K562 (cell line): ENCODE measurements around the gene TOR1AIP2. TPM values are rescaled to one million over a fixed set of nuclear protein-coding genes. Genes with fewer than 3 reads are reported as not detected.

Experiments used
- CBX3 ChIP-seq, 2 experiments: IDR thresholded peaks; 1 replicate in 1 of 2; 2 replicates in 1 of 2; pipeline ENCODE4 v1.6.1; 2012; ENCODE audit warnings: inconsistent platforms in 2 of 2, low read length in 2 of 2, borderline replicate concordance in 1 of 2, control low read depth in 1 of 2
- CC2D1A ChIP-seq: fragments of 450-650 bp; IDR thresholded peaks from 2 replicates; pipeline ENCODE4 v1.6.1; 2017; ENCODE audit warnings: mild to moderate bottlenecking
- CREBBP ChIP-seq: IDR thresholded peaks from one replicate; pipeline ENCODE4 v1.6.1; 2012; ENCODE audit warnings: low read depth, mild to moderate bottlenecking, control low read depth, inconsistent platforms, low read length
- FIP1L1 ChIP-seq: fragments of 200-400 bp; formaldehyde crosslinking; IDR thresholded peaks from 2 replicates; pipeline ENCODE4 v1.6.1; 2018; ENCODE audit warnings: mild to moderate bottlenecking, low read depth, low read length; ENCODE audit not compliant: poor library complexity, severe bottlenecking
- ILK ChIP-seq: fragments of 450-650 bp; IDR thresholded peaks from 2 replicates; pipeline ENCODE4 v1.6.1; 2016; ENCODE audit warnings: missing genetic modification characterization, low read depth, mild to moderate bottlenecking, missing compliant biosample characterization, moderate library complexity, borderline replicate concordance
- MTF1 ChIP-seq: fragments of 250-450 bp; sonication (Bioruptor Pico); IDR thresholded peaks from 2 replicates; pipeline ENCODE4 v1.9.0; 2021; ENCODE audit warnings: moderate library complexity, mild to moderate bottlenecking, inconsistent platforms, borderline replicate concordance
- RBBP5 ChIP-seq: fragments of 200-600 bp; sonication (generic); IDR thresholded peaks from 2 replicates; pipeline ENCODE4 v1.6.1; 2012; ENCODE audit warnings: borderline replicate concordance, mild to moderate bottlenecking, low read length, control low read depth, inconsistent platforms; ENCODE audit not compliant: insufficient read depth, poor library complexity, severe bottlenecking
- SMARCB1 ChIP-seq: IDR thresholded peaks from 2 replicates; pipeline ENCODE4 v1.6.1; 2011; ENCODE audit warnings: improper control_type of control experiment, low read depth; ENCODE audit not compliant: insufficient read length
- TARDBP ChIP-seq: fragments of 450-650 bp; IDR thresholded peaks from 2 replicates; pipeline ENCODE4 v1.6.1; 2016
- ZNF184 ChIP-seq: sonication (generic); formaldehyde crosslinking; IDR thresholded peaks from 2 replicates; pipeline ENCODE4 v1.5.0; 2020; ENCODE audit warnings: missing genetic modification reagents
- ZNF592 ChIP-seq: fragments of 450-650 bp; IDR thresholded peaks from 2 replicates; pipeline ENCODE4 v1.6.1; 2017; ENCODE audit warnings: antibody characterized with exemption, mild to moderate bottlenecking
- ZNF609 ChIP-seq: sonication (generic); formaldehyde crosslinking; IDR thresholded peaks from 2 replicates; pipeline ENCODE4 v1.8.1; 2023; ENCODE audit warnings: missing genetic modification reagents, mild to moderate bottlenecking, borderline replicate concordance
- ZNF740 ChIP-seq, 3 experiments: fragments of 200-800 bp in 1 of 3; sonication (Bioruptor generic) in 1 of 3; sonication (generic) in 1 of 3; formaldehyde crosslinking in 1 of 3; IDR thresholded peaks; 2 replicates each; pipeline versions ENCODE4 v1.6.1 to v1.8.0; 2016 to 2022; ENCODE audit warnings: mild to moderate bottlenecking in 2 of 3, missing compliant biosample characterization in 2 of 3, missing genetic modification characterization in 2 of 3, missing genetic modification reagents in 1 of 3
- polyA plus RNA-seq, 8 experiments: library from polyadenylated mRNA; depleted of rRNA in 4 of 8; stranded (reverse) in 5 of 8; unstranded in 3 of 8; fragments of >200 nt; fragmentation: Nextera tagmentation in 2 of 8; fragmentation: Illumina TruSeq in 1 of 8; extraction: Ambion mirVana in 2 of 8; extraction: Trizol in 1 of 8; gene quantifications; 2 replicates each; pipeline versions ENCODE4 v1.2.1 to v1.2.3, GENCODE V29; 2011 to 2014; ENCODE audit warnings: inconsistent platforms in 1 of 8, missing spikeins in 1 of 8
- total RNA-seq, 7 experiments: library from RNA; depleted of rRNA in 6 of 7; stranded (reverse); fragments of >200 nt in 6 of 7; fragmentation: Illumina TruSeq in 2 of 7; extraction: Trizol in 2 of 7; gene quantifications; 2 replicates each; pipeline versions ENCODE4 v1.2.1 to v1.2.3, GENCODE V29; 2011 to 2021; ENCODE audit warnings: low replicate concordance in 1 of 7

The TOR1AIP2 gene
- total and polyA plus RNA-seq, 9 of the 15 experiments (the other 6 are each of a cell fraction or from before 2014, with no cell fraction given), result 16.7 to 122 (median 41.4) TPM

- peak in 1 of 2 experiments; percentile 97; a peak in 2 of 3 replicates for TF ChIP-seq CBX3 (IDR thresholded peaks at IDR 0.05; ENCODE audit: borderline replicate concordance in 1 of 2, low read length in 2 of 2)
- 0 out of 2 replicates have a peak, but pooled peaks have one; percentile 49 for TF ChIP-seq ZNF740 (CRISPR knock-in tag; IDR thresholded peaks at IDR 0.05)
- TF ChIP-seq ZNF740 (tag; IDR thresholded peaks at IDR 0.05), result no peak
- TF ChIP-seq ZNF592, result no peak; the same call in 1 of the 2 replicates
- TF ChIP-seq CC2D1A, result peak; percentile 90
- TF ChIP-seq TARDBP, result no peak; the same call in 1 of the 2 replicates
- TF ChIP-seq MTF1, result no peak
- no peak for TF ChIP-seq ILK (tag)
- TF ChIP-seq RBBP5, result peak; percentile 95
- no peak for TF ChIP-seq ZNF184 (CRISPR knock-in tag)
- TF ChIP-seq ZNF609 (CRISPR knock-in tag), result no peak; the same call in 1 of the 2 replicates
- TF ChIP-seq SMARCB1, result peak; percentile 81
- TF ChIP-seq CREBBP, result no peak
- TF ChIP-seq FIP1L1, result peak; percentile 88
These were observed 4.8 kb upstream of the TOR1AIP2 start, which contains the start of gene TOR1AIP1 (continued) for GRCh38 chr1:179882253-179883039.
